Activated naive CD8-positive, alpha-beta T cell treated with anti-CD3 and anti-CD28 coated beads for 36 hours (primary cell): ENCODE results near the gene SPO11. TPM values are rescaled to one million over a fixed set of nuclear protein-coding genes. Genes with fewer than 3 reads are reported as not detected.

Source experiments
- DNase-seq: peaks from one replicate; pipeline ENCODE4 v3.0.0; 2021
- H3K27ac Mint-ChIP-seq: one replicate; pipeline ENCODE4 v1.8.0; 2022; ENCODE audit warnings: mild to moderate bottlenecking, moderate library complexity, mixed read lengths
- H3K27me3 Mint-ChIP-seq: one replicate; pipeline ENCODE4 v1.8.0; 2022; ENCODE audit warnings: mild to moderate bottlenecking, mixed read lengths
- H3K36me3 Mint-ChIP-seq: one replicate; pipeline ENCODE4 v1.8.0; 2021; ENCODE audit warnings: mild to moderate bottlenecking, mixed read lengths
- H3K4me1 Mint-ChIP-seq: one replicate; pipeline ENCODE4 v1.8.0; 2021; ENCODE audit warnings: mixed read lengths
- H3K4me3 Mint-ChIP-seq: one replicate; pipeline ENCODE4 v1.8.0; 2022; ENCODE audit warnings: mild to moderate bottlenecking, moderate library complexity, mixed read lengths
- H3K9me3 Mint-ChIP-seq: one replicate; pipeline ENCODE4 v1.8.0; 2022; ENCODE audit warnings: mixed read lengths
- total RNA-seq, 2 experiments: library from RNA; stranded (reverse); gene quantifications; one replicate each; pipeline ENCODE4 v1.2.3, GENCODE V29; 2021

SPO11 gene
- total RNA-seq, 2 experiments from 2014 or later: not detected

- peaks cover 31% of the 10 kb centered on the region for H3K27me3 Mint-ChIP-seq
- H3K4me3 Mint-ChIP-seq: no peak overlapping the region
These were observed 11.7 kb upstream of the SPO11 start for GRCh38 chr20:57317789-57318371.

DNA sequence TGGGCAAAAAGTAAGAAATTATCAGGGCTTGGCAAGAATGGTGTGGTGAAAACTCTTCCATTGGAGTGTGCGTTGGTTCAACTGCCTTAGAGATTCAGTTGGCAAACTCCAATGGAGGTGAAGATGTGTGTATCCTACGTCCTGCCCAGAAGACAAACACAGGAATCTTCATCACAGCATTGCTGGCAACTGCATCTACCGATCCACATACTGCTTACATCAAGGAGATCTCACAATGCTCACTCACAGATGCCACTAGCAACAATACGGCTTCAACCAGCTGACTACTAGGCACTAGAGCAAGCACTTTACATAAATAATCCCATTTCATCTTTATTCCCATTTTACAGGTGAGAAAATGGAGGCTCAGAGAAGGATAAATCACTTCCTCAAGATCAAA, 10.0 kb upstream of the SPO11 start:
- Mint-ChIP-seq H3K27ac (no peak overlapping the region), H3K4me1 (no peaks in the 10 kb centered on the region), H3K36me3 (no peaks in the 10 kb centered on the region), H3K4me3 (no peak overlapping the region), H3K9me3 (no peaks in the 10 kb centered on the region), H3K27me3 (peaks cover 37% of the 10 kb centered on the region)
- no peak for DNase-seq

More at GRCh38 chr20:57317789-57318371, 11.7 kb upstream of the SPO11 start:
- Mint-ChIP-seq H3K4me1 (no peaks in the 10 kb centered on the region), H3K9me3 (no peaks in the 10 kb centered on the region), H3K27ac (no peak overlapping the region), H3K36me3 (no peaks in the 10 kb centered on the region)
- no peak for DNase-seq

GRCh38 chr20:57320358-57320757, 9.2 kb upstream of the SPO11 start:
- no peak for DNase-seq
- no peak overlapping the region for H3K27ac Mint-ChIP-seq
- H3K27me3 Mint-ChIP-seq: peaks cover 44% of the 10 kb centered on the region

GRCh38 chr20:57321142-57321541, 8.5 kb upstream of the SPO11 start:
- DNase-seq: no peak

More at GRCh38 chr20:57320358-57320757, 9.2 kb upstream of the SPO11 start:
- Mint-ChIP-seq H3K9me3 (no peaks in the 10 kb centered on the region), H3K36me3 (no peaks in the 10 kb centered on the region), H3K4me1 (no peaks in the 10 kb centered on the region), H3K4me3 (no peak overlapping the region)

GRCh38 chr20:57322476-57322875, 7.1 kb upstream of the SPO11 start:
- Mint-ChIP-seq H3K9me3 (no peaks in the 10 kb centered on the region), H3K36me3 (no peaks in the 10 kb centered on the region), H3K27ac (no peak overlapping the region), H3K27me3 (peaks cover 52% of the 10 kb centered on the region), H3K4me3 (no peak overlapping the region), H3K4me1 (no peaks in the 10 kb centered on the region)
- DNase-seq: no peak

More at GRCh38 chr20:57321142-57321541, 8.5 kb upstream of the SPO11 start:
- no peak overlapping the region for H3K4me3 Mint-ChIP-seq
- H3K36me3 Mint-ChIP-seq: no peaks in the 10 kb centered on the region
- H3K27me3 Mint-ChIP-seq: peaks cover 46% of the 10 kb centered on the region
- no peak overlapping the region for H3K27ac Mint-ChIP-seq
- H3K9me3 Mint-ChIP-seq: no peaks in the 10 kb centered on the region
- H3K4me1 Mint-ChIP-seq: no peaks in the 10 kb centered on the region

DNA sequence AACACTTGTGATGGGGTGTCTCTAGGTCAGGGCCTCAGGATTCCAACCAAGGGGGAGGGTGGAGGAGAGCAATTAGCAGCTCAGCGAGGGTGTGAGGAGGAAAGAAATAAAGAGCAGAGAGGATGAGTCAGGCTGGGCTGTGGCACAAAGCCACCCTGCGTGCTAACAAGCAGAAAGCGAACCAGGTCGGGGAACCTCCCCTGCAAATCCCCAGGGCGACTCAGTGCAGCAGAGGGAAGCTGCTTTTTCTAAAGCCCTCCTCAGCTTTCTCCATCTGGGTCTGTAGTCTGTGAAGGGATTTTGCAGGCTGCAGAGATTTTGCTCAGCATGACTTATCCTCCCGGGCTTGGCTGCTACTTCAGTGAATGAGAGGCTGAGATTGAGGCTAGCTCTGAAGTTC, 6.6 kb upstream of the SPO11 start:
- Mint-ChIP-seq H3K9me3 (no peaks in the 10 kb centered on the region), H3K4me3 (no peak overlapping the region), H3K27ac (no peak overlapping the region), H3K27me3 (peaks cover 52% of the 10 kb centered on the region), H3K36me3 (no peaks in the 10 kb centered on the region), H3K4me1 (no peaks in the 10 kb centered on the region)
- DNase-seq: no peak

DNA sequence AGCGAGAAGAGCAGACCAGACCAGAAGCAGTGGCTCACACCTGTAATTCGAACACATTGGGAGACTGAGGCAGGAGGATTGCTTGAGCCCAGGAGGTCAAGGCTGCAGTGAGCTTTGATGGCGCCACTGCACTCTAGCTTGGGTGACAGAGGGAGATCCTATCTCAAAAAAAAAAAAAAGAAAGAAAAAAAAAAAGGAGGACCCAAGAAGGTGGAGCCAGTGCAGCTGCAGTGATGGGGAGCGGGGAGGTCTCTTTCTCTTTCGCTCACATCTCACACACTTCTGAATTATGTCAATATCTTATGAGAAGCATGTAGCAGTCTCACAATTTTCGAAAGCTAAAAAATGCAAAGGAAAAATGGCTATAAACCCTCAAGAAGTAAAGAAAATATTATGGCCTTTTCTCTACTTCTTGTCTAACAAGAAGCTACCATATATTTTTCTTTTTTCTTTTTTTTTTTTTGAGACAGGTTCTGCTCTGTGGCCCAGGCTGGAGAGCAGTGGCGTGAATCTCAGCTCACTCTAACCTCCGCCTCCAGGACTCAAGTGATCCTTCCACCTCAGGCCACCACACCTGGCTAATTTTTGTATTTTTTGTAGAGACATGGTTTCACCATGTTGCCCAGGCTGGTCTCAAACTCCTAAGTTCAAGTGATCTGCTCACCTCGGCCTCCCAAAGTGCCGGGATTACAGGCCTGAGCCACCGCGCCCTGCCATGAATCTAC, 3.8 kb upstream of the SPO11 start:
- Mint-ChIP-seq H3K9me3 (no peaks in the 10 kb centered on the region), H3K27ac (no peak overlapping the region), H3K4me1 (no peaks in the 10 kb centered on the region), H3K4me3 (no peak overlapping the region), H3K36me3 (no peaks in the 10 kb centered on the region), H3K27me3 (peaks cover 42% of the 10 kb centered on the region)
- no peak for DNase-seq

DNA sequence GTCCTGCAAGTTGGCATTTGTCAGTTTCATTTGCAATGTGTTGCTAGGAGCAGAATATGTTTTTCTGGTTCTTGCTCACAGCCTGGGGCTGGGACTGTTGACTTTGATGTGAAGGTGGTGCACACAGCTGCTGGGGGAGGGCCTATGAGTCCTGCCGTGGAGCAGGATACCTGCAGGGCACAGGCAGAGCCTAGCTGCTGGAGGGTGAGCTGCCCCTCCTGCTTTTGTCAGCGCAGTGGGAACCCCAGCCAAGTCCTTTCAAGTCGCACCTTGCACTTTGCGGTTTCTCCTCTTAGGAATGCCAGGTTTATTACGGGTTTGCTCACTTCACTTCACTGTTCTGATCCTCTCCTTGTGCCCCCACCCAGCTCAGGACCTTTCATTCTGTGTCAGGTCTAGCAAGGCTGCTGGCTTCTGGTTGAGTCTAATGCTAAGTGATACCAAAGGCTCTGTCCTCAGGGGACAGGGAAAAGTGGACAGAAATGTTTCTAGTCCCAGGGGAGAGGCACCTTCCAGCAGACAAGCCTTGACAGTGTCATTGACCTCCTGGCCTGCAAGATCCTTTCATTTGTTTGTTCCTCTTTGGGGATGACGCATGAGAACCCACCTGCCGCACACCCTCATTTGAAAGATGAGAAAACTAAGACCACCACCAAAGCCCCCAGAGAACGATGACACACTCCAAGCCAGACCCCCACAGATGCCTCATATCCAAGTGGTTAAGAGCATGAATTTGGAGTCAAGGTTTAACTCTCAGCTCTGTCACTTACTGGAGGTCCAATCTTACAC, 2.7 kb upstream of the SPO11 start:
- DNase-seq: no peak
- H3K4me3 Mint-ChIP-seq: no peak overlapping the region
- H3K4me1 Mint-ChIP-seq: no peaks in the 10 kb centered on the region
- no peak overlapping the region for H3K27ac Mint-ChIP-seq
- H3K27me3 Mint-ChIP-seq: peaks cover 46% of the 10 kb centered on the region
- H3K36me3 Mint-ChIP-seq: no peaks in the 10 kb centered on the region
- no peaks in the 10 kb centered on the region for H3K9me3 Mint-ChIP-seq

DNA sequence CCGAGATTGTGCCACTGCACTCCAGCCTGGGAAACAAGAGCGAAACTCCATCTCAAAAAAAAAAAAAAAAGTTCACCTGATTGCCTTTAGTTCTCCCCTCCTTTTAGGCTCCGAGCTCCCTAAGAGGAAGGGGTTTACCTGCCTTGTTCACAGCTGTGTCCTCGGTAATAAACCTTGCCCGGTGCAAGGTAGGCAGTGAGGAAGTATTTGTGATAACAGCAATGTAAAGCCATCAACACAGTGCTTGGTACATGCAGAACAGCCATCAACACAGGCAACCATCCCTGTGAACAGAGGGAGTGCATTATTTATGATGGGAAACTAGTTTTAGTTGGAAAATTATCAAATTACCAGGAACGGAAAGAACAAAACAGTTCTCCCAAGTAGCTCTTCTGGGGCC, 1.8 kb upstream of the SPO11 start:
- Mint-ChIP-seq H3K4me3 (no peak overlapping the region), H3K27me3 (peaks cover 43% of the 10 kb centered on the region), H3K9me3 (no peaks in the 10 kb centered on the region), H3K36me3 (no peaks in the 10 kb centered on the region), H3K27ac (no peak overlapping the region), H3K4me1 (no peaks in the 10 kb centered on the region)
- no peak for DNase-seq

DNA sequence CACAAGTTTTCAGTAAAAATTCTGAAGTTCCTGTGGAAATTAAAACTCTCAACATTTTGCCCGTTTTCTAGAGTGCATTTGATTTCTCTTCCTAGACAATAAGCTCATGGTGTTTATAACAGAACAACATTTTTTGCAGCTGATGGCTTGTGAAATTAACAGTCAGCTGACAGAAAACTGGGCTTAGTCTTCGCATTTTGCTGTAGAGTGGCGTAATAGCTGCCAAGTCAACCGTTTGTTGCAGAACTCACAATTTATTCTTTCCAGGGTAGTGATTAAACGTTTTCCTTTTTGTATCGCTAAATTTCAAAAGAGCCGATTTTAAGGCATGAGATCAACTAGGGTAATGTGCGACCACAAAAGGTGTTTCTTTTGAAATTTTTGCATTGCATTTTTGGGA, 1.4 kb downstream of the SPO11 start:
- H3K27ac Mint-ChIP-seq: no peak overlapping the region
- H3K4me3 Mint-ChIP-seq: no peak overlapping the region

DNA sequence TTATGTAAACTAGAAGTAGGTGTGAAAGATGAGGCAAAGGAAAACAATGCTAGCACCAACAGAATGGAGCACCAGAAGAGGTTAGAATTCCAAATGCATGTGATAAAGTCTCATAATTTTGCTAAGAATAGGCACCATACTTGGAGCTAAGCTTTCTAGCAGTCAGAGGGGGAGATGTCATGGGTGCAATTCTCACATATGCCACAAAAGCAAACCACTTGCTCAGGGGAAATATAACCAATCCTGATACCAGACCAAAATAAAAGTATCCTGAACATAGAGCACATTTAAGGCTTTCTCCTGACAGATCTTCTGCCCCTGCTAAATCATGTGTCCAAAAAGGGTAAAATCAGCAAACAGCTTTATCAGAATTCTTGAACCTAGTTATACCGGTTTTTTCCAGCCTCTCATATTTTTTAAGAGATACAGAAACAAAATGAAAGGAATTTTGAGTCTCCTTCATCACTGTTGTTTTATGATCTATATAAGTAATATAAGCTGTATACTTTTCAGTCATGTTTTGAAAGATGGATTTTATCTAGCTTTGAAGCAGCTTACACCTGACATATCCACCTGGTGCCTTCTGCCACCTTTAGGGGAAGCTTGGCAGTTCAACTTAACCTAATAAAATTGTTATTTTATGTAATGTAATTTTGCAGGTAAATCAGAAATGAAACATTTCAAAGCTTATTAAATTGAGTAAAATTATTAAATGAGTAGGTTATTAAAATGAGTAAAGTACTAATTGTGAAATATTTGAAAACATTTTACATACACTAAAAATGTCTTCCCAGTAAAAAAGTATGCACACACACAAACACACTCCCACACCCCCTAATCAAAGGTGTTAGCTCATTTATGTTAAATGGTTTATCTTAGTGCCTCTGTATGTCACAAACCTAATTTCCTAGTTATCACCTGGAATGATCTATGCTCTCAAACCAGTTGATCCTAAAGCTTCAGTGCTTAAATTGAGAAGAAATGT, 2.8 kb downstream of the SPO11 start:
- Mint-ChIP-seq H3K27ac (no peak overlapping the region), H3K36me3 (no peaks in the 10 kb centered on the region), H3K4me3 (no peak overlapping the region), H3K4me1 (no peaks in the 10 kb centered on the region), H3K9me3 (no peaks in the 10 kb centered on the region), H3K27me3 (peaks cover 34% of the 10 kb centered on the region)
- no peak for DNase-seq

More for the DNA sequence above, 1.4 kb downstream of the SPO11 start:
- peaks cover 29% of the 10 kb centered on the region for H3K27me3 Mint-ChIP-seq
- no peaks in the 10 kb centered on the region for H3K36me3 Mint-ChIP-seq
- no peak for DNase-seq
- no peaks in the 10 kb centered on the region for H3K4me1 Mint-ChIP-seq
- no peaks in the 10 kb centered on the region for H3K9me3 Mint-ChIP-seq

DNA sequence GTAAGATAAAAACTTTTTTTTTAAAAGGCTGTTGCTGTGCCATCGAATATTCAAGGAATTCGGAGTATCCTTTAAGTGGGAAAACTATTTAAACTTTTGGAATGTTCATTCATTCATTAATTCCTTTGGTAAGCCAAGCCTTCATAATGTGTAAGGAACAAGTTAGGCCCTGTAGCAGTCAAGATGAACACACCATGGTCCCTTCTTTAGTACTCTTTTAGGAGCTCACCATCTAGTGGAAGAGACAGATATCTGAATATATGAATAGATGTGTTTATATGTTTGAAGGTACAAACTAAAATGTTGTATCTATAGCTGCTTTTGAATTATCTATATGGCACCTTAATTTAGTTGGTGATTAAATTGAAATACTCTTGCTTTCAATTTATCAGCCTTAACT, 5.8 kb downstream of the SPO11 start:
- Mint-ChIP-seq H3K4me1 (no peaks in the 10 kb centered on the region), H3K27me3 (peaks cover 35% of the 10 kb centered on the region), H3K4me3 (no peak overlapping the region), H3K36me3 (no peaks in the 10 kb centered on the region), H3K9me3 (no peaks in the 10 kb centered on the region), H3K27ac (no peak overlapping the region)
- DNase-seq: no peak

GRCh38 chr20:57341663-57342062, 12.1 kb downstream of the SPO11 start:
- H3K4me3 Mint-ChIP-seq: no peak overlapping the region
- no peak for DNase-seq
- no peaks in the 10 kb centered on the region for H3K36me3 Mint-ChIP-seq
- peaks cover 11% of the 10 kb centered on the region for H3K27me3 Mint-ChIP-seq
- no peaks in the 10 kb centered on the region for H3K4me1 Mint-ChIP-seq
- no peak overlapping the region for H3K27ac Mint-ChIP-seq
- H3K9me3 Mint-ChIP-seq: no peaks in the 10 kb centered on the region

DNA sequence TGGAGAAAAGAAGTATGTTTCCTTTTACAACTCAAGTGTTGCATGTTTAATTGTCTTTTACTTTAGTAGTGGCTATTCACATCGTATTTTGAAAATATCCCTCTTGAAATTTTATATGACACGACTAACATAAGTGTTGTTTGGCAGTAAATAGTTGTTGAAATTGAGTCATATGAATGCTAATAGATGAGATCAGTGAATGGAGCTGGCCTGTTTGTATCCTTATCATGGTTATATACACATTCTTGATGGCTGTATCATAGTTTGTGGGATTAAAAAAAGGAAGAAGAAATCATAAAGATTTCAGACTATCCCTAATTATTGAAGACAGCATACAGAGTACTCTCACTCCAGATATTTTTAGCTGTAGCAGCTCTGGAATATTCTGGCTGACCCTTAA, 13.2 kb downstream of the SPO11 start:
- no peak overlapping the region for H3K4me3 Mint-ChIP-seq
- H3K27me3 Mint-ChIP-seq: peaks cover 5% of the 10 kb centered on the region
- no peak for DNase-seq
- no peaks in the 10 kb centered on the region for H3K36me3 Mint-ChIP-seq
- no peaks in the 10 kb centered on the region for H3K4me1 Mint-ChIP-seq
- no peaks in the 10 kb centered on the region for H3K9me3 Mint-ChIP-seq
- no peak overlapping the region for H3K27ac Mint-ChIP-seq
